ENCODE results near the gene NR0B2. TPM values are rescaled to one million over a fixed set of nuclear protein-coding genes. Genes with fewer than 3 reads are reported as not detected.

The NR0B2 gene
- total and polyA plus RNA-seq, 10 of the 15 experiments (the other 5 are each of a cell fraction or from before 2014, with no cell fraction given) = not detected

DNA sequence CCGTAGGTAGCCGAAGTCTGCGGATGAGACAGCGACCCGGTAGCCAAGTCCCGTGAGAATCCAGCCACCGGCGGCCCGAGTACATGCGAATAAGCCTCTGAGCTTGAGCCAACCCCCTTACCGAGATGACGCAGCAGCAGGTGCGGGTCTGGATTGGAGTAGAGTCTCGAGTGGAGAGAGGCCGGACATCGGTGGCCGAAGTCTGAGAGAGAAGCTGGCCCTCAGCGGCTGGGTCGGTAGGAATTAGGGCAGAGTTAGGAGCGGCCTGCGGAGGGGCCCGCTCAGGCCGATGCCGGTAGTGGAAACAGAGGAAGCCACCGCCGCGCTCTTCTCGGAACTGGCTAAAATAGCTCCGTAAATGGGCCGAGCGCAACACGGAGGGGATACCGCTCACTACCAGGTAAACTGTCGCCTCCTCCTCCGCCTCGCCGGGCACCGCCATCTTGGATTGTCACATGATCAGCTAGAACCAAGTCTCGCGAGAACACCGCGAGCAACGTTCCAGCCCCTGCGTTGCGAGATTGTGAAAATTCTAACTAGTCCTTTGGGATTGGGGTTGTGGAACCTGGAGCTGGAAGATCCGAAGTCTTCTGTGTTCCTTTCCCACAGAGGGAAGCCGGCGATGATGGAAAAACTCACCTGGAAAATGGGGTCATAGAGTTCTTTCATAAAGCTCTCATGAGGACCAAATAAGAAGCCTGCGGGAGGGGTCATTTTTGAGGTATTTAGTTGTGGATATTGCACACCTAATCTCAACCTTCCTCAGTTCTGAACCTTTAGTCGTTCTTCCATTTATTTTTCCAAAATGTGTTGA, 13.6 kb downstream of the NR0B2 start, which contains the start of gene GPATCH3 (continued):
- TF ChIP-seq, protein P1, sequence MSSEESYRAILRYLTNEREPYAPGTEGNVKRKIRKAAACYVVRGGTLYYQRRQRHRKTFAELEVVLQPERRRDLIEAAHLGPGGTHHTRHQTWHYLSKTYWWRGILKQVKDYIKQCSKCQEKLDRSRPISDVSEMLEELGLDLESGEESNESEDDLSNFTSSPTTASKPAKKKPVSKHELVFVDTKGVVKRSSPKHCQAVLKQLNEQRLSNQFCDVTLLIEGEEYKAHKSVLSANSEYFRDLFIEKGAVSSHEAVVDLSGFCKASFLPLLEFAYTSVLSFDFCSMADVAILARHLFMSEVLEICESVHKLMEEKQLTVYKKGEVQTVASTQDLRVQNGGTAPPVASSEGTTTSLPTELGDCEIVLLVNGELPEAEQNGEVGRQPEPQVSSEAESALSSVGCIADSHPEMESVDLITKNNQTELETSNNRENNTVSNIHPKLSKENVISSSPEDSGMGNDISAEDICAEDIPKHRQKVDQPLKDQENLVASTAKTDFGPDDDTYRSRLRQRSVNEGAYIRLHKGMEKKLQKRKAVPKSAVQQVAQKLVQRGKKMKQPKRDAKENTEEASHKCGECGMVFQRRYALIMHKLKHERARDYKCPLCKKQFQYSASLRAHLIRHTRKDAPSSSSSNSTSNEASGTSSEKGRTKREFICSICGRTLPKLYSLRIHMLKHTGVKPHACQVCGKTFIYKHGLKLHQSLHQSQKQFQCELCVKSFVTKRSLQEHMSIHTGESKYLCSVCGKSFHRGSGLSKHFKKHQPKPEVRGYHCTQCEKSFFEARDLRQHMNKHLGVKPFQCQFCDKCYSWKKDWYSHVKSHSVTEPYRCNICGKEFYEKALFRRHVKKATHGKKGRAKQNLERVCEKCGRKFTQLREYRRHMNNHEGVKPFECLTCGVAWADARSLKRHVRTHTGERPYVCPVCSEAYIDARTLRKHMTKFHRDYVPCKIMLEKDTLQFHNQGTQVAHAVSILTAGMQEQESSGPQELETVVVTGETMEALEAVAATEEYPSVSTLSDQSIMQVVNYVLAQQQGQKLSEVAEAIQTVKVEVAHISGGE (CRISPR knock-in tag; IDR thresholded peaks at IDR 0.05) = no peak
- TF ChIP-seq YY1 (IDR thresholded peaks at IDR 0.05; ENCODE audit: low read depth, low read length) = peak; percentile 100
- 0 out of 2 replicates have a peak, but pooled peaks have one; percentile 48 for TF ChIP-seq MEF2A (IDR thresholded peaks at IDR 0.05; ENCODE audit: insufficient read depth, low read depth, low read length)
- peak; percentile 76 for TF ChIP-seq ZNF207 (IDR thresholded peaks at IDR 0.05; ENCODE audit: borderline replicate concordance)
- no peak for TF ChIP-seq HDAC6 (IDR thresholded peaks at IDR 0.05; ENCODE audit: unreplicated experiment)
- TF ChIP-seq NRF1 (conservative IDR thresholded peaks at IDR 0.05; ENCODE audit: low read depth, low read length) = no peak
- no peak for TF ChIP-seq WRNIP1 (IDR thresholded peaks at IDR 0.05; ENCODE audit: borderline replicate concordance, low read depth, low read length)
- peak; percentile 84 for TF ChIP-seq KLF5 (IDR thresholded peaks at IDR 0.05; ENCODE audit: partially characterized antibody)
- peak; percentile 91 for TF ChIP-seq CBFB (IDR thresholded peaks at IDR 0.05; ENCODE audit: low read depth)
- TF ChIP-seq IRF4 (IDR thresholded peaks at IDR 0.05; ENCODE audit: low read depth, low read length) = no peak
- peak; percentile 83 for TF ChIP-seq IKZF1 (conservative IDR thresholded peaks at IDR 0.05)
- peak; percentile 68; the same call in 1 of the 2 replicates for TF ChIP-seq CBX5 (IDR thresholded peaks at IDR 0.05; ENCODE audit: low read depth)
- TF ChIP-seq, protein P2, sequence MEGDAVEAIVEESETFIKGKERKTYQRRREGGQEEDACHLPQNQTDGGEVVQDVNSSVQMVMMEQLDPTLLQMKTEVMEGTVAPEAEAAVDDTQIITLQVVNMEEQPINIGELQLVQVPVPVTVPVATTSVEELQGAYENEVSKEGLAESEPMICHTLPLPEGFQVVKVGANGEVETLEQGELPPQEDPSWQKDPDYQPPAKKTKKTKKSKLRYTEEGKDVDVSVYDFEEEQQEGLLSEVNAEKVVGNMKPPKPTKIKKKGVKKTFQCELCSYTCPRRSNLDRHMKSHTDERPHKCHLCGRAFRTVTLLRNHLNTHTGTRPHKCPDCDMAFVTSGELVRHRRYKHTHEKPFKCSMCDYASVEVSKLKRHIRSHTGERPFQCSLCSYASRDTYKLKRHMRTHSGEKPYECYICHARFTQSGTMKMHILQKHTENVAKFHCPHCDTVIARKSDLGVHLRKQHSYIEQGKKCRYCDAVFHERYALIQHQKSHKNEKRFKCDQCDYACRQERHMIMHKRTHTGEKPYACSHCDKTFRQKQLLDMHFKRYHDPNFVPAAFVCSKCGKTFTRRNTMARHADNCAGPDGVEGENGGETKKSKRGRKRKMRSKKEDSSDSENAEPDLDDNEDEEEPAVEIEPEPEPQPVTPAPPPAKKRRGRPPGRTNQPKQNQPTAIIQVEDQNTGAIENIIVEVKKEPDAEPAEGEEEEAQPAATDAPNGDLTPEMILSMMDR (IDR thresholded peaks at IDR 0.05 in 2 of 3, conservative IDR thresholded peaks at IDR 0.05 in 1 of 3; ENCODE audit: control insufficient read depth in 2 of 3, extremely low read depth in 1 of 3, insufficient read depth in 1 of 3, low read depth in 3 of 3, low read length in 3 of 3) = no peak
- TF ChIP-seq, protein P3, sequence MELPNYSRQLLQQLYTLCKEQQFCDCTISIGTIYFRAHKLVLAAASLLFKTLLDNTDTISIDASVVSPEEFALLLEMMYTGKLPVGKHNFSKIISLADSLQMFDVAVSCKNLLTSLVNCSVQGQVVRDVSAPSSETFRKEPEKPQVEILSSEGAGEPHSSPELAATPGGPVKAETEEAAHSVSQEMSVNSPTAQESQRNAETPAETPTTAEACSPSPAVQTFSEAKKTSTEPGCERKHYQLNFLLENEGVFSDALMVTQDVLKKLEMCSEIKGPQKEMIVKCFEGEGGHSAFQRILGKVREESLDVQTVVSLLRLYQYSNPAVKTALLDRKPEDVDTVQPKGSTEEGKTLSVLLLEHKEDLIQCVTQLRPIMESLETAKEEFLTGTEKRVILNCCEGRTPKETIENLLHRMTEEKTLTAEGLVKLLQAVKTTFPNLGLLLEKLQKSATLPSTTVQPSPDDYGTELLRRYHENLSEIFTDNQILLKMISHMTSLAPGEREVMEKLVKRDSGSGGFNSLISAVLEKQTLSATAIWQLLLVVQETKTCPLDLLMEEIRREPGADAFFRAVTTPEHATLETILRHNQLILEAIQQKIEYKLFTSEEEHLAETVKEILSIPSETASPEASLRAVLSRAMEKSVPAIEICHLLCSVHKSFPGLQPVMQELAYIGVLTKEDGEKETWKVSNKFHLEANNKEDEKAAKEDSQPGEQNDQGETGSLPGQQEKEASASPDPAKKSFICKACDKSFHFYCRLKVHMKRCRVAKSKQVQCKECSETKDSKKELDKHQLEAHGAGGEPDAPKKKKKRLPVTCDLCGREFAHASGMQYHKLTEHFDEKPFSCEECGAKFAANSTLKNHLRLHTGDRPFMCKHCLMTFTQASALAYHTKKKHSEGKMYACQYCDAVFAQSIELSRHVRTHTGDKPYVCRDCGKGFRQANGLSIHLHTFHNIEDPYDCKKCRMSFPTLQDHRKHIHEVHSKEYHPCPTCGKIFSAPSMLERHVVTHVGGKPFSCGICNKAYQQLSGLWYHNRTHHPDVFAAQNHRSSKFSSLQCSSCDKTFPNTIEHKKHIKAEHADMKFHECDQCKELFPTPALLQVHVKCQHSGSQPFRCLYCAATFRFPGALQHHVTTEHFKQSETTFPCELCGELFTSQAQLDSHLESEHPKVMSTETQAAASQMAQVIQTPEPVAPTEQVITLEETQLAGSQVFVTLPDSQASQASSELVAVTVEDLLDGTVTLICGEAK (IDR thresholded peaks at IDR 0.05; ENCODE audit: borderline replicate concordance) = peak; percentile 73
- TF ChIP-seq ZBED1 (IDR thresholded peaks at IDR 0.05; ENCODE audit: borderline replicate concordance) = no peak
- 0 out of 2 replicates have a peak, but pooled peaks have one; percentile 52 for TF ChIP-seq CHD1 (IDR thresholded peaks at IDR 0.05; ENCODE audit: low read depth, low read length)
- TF ChIP-seq BCL11A (IDR thresholded peaks at IDR 0.05; ENCODE audit: low read depth, low read length) = no peak
- no peak for TF ChIP-seq RAD21 (IDR thresholded peaks at IDR 0.05; ENCODE audit: insufficient read depth, low read depth, low read length)
- no peak for TF ChIP-seq CEBPB (IDR thresholded peaks at IDR 0.05; ENCODE audit: borderline replicate concordance in 1 of 2, low read depth in 2 of 2, low read length in 2 of 2)
- TF ChIP-seq PML (IDR thresholded peaks at IDR 0.05; ENCODE audit: low read length) = peak; percentile 83; the same call in 1 of the 2 replicates
- peak; percentile 64; the same call in 1 of the 2 replicates for TF ChIP-seq ASH2L (IDR thresholded peaks at IDR 0.05; ENCODE audit: borderline replicate concordance, low read depth)
